Hematopoietic multipotent progenitor cell treated with erythropoietin and hydrocortisone succinate and interleukin-3 and kit ligand, for 15 days (in vitro differentiated cells): ENCODE measurements around the gene WBP1L.
"Not testable (repeated sequence)": the region's sequence is repeated elsewhere in the genome, so short reads cannot be mapped to it uniquely, and the experiment has no call there.

ENCODE experiments used
- DNase-seq: peaks from one replicate; pipeline ENCODE4 v3.0.0-alpha.2; 2015; ENCODE audit warnings: low spot score

WBP1L gene

DNA sequence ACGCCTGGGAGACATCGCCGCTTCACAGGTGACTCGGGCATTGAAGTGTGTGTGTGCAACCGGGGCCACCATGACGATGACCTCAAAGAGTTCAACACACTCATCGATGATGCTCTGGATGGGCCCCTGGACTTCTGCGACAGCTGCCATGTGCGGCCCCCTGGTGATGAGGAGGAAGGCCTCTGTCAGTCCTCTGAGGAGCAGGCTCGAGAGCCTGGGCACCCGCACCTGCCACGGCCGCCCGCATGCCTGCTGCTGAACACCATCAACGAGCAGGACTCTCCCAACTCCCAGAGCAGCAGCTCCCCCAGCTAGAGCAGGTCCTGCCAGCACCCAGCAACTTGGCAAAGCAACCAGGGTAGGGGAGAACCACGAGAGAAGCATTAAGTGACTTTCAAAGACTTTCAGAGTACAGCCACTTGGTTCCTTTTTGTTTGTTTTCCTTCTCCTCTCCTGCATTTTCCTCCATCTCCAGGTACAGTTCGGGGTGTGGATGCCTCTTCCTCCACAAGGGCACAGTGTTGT lies 69.3 kb downstream of the WBP1L start:
- no peak for DNase-seq

DNA sequence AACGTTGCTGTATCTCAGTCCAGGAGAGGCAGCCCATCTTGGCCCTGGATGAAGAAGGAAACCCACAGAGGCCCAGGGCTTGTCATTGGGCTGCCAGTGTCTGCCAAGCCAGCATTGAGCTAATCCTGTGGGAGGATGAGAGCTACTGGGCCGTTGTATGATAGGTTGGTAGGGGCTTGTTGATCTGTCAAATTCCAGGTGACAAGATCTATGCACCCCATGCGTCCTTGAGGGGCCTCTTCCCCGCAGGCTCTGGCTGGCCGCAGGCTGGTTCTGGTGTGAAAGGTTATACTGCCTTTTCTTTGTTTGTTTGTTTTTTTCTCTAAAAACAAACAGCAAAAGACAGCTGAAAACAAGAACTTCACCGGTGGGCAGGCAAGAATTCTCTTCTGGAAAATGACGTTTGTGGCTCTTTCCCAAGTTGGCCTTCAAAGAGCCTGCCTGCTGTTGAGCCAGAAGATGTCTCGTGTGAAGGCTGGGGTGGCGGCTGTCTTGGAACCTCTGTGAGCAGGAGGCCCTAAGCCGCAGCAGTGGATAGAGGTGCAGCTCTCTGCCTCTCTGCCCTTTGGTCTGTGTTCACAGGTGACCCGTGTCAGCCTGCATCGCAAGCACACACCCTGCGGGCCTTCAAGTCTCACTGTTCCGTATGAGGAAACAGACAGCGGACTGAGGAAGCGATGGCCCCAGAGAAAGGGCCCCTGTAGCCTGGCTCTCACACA lies 70.1 kb downstream of the WBP1L start:
- DNase-seq: no peak

DNA sequence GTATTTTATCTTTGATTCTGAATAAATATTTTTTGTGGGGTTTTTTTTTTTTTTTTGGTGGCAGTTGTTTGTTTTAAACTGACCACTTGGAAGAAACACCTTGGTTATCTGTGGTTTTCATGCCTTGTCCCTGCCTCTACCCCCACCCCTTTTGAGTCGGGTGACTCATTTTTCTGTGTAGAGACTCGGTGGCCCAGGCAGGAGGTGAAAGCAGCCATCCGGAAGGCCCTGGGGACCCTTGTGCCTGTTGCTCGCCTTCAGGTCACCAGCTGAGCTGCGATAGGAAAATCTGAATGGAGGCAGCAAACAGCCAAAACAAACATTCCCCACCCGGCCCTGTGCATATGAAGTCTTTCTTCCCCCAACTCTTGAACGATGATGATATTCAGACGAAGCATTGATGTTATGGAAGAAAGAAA lies 70.7 kb downstream of the WBP1L start:
- no peak for DNase-seq

DNA sequence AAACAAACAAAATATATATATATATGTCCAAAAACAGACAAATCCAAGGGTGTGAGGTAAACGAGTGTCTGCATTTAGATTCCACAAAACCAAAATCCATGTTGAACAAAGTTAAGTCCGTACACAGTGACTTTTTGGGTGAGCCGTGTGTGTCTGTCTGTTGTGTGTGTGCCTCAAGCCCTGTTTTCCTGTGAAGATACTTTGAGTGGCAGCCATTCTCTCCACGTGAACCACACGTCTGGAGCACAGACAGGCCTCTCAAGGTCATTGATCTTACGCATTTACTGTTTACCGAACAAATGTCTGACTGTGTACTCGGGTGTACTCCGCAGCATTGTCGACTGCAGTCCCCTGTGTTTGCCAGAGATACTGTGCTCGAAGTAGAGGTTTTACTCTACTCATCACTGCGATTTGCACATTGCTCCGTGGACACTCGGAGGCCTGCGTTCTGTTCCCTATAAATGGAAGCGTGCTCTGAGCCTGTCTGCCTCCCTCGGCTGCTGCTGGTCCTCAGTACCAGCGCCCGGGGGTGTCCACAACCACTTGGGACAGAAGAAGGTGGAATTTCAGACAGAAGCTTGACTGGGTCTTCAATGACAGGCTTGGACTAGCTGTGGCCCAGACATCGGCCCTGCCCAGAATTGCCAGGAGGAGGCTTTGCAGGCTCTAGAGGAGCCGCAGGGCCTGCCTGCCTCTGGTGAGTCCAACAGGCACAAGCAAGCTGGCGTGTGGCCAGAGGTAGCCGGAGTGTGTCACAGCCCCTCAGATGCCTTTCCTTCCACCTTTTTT lies 71.3 kb downstream of the WBP1L start:
- no peak for DNase-seq

DNA sequence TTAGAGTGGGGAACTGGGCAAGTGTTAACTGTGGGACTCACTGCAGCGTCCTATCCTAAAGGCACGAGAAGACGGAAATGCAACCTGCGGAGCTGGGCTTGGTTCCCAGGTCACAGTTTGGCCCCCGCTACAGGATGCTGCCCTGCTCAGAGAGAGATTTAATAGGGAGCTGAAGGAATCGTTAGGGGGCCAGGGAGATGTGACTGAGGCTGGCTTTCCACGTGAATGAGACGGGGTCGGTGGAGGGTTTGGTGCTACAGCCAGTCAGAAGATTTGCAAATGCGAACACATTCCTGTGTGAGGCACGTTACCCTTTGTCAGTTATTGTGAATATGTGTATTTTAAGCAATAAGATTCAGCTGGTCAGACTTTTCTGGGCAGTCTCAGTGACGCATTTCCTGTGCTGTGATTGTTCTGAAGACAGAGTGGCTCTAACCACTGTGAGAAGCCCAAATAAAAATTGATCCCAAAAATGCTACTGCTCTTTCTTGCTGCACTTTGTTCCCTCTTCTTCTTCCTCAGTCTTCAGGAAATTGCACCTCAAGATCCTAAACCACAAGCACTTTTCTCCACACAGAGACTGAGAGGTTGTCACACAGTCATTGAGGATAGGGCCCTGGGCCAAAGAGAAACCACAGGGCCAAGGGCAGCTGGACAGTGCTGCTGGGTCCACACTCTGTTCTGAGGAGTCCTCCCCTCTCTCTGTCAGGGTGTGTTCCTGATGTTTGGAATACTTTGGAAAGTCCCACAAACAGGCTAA lies 72.2 kb downstream of the WBP1L start:
- DNase-seq: no peak

DNA sequence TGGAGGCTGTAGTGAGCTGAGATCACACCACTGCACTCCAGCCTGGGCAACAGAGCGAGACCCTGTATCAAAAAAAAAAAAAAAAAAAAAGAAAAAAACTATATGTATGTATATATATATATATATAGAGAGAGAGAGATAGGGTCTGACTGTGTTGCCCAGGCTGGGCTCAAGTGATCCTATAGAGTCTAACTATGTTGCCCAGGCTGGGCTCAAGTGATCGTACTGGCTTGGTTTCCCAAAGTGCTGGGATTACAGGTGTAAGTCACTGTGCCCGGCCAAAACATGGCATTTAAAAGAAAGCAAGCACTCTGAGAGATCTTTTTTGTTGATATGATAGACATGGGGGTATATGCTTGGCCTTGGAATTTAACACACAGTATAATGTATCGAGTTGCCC lies 73.4 kb downstream of the WBP1L start:
- DNase-seq: no peak

DNA sequence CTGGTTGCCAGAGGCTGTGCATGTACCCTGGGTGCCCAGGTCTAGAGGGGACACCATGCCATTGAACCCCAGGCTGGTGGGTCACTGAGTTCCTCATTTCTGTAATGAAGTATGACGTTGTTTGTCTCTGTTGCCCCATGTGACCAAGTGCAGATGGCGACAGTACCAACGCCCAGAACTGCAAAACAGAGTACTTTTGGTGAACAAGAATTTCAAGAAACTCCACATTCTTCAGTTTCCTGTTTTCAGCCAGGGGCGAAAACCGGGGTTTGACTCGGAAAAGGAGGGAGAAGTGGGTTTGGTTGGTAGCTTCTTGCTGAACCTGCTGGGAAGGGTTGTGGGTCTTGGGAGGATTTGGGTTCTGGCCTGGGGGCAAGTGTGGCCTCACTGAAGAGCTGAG lies 75.3 kb downstream of the WBP1L start:
- no peak for DNase-seq

DNA sequence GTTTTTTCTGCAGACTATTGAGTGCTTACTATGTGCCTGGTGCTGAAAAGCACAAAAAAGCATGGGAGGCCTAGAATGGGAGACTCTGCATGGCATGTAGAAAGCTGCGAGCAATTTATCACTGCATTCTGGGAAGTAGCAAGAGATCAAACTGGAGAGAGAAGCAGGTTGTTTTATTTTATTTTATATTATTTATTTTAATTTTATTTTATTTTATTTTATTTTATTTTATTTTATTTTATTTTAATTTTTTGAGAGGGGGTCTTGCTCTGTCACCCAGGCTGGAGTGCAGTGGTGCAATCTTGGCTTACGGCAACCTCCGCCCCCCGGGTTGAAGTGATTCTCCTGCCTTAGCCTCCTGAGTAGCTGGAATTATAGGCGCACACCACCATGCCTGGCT lies 76.3 kb downstream of the WBP1L start:
- not testable (repeated sequence) for DNase-seq

DNA sequence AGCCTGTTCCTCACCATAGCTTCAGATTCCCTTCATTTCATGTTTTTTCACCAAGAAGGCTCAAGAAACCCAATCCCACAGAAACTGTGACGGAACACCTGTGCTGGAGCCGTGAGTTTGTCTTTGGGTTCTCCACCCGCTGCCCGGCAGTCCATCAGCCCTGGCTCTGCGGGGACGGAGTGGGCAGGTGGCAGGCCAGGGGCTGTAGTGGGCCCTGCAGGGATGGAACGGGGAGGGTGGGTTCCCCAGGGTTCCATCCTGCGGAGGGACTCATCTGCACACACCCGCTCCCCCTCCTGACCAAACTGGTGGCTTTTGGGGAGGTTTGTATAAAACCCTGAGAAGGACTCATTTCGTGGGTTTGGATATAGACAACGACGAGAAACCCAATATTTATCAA lies 78.5 kb downstream of the WBP1L start:
- DNase-seq: no peak

DNA sequence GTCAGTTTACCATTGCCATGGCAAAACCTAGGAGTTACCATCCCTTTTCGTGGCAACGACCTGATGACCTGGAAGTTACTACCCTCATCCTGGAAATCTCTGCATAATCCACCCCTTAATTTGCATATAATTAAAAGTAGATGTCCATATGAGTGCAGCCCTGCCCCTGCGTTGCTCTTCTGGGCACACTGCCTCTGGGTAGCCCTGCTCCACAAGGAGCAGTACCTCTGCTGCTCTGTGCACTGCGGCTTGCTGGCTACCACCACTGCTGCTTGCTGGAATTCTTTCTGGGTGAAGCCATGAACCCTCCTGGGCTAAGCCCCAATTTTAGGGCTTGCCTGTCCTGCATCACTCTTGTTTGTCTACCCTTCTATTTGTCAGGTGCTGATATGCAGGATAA lies 80.9 kb downstream of the WBP1L start:
- DNase-seq: no peak

DNA sequence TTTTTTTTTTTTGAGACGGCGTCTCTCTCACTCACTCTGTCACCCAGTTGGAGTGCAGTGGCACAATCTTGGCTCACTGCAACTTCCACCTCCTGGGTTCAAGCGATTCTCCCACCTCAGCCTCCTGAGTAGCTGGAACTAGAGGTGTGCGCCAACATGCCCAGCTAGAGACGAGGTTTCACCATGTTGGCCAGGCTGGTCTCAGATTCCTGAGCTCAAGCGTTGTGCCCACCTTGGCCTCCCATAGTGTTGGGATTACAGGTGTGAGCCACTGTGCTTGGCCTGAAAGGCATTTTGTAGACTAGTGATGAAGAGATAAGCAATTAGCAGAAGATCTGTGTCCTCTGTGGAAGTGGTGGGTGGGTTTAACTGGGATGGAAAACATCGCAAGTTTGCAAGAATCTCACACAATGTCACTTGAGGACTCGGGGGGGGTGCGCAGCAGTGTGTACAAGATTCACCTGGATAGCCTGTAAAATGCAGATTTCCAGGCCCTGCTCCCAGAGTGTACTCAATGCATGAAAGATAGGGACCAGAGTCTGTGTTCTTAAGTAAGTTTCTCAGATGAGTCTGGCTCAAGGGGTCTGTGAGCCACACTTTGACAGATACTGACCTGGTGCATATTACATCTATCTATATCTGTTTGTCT lies 82.5 kb downstream of the WBP1L start:
- no peak for DNase-seq

DNA sequence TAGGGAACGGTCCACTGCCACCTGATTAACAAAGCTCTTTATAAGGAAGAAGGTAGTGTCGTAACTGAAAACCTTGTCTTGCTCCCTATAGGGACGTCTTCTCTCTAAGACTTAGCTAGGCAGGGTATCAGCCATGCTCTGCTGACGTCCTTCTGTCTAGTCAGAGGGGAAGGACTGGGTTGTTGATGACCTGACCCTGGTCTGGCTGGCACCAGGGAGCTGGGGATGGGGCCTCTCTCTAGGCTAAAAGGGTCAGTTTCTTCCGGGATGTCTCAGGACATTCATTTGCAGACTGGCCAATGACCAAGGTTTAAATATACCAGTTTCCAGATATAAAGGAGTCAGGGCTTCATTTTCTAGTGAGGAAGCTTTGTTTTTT lies 83.8 kb downstream of the WBP1L start:
- no peak for DNase-seq

DNA sequence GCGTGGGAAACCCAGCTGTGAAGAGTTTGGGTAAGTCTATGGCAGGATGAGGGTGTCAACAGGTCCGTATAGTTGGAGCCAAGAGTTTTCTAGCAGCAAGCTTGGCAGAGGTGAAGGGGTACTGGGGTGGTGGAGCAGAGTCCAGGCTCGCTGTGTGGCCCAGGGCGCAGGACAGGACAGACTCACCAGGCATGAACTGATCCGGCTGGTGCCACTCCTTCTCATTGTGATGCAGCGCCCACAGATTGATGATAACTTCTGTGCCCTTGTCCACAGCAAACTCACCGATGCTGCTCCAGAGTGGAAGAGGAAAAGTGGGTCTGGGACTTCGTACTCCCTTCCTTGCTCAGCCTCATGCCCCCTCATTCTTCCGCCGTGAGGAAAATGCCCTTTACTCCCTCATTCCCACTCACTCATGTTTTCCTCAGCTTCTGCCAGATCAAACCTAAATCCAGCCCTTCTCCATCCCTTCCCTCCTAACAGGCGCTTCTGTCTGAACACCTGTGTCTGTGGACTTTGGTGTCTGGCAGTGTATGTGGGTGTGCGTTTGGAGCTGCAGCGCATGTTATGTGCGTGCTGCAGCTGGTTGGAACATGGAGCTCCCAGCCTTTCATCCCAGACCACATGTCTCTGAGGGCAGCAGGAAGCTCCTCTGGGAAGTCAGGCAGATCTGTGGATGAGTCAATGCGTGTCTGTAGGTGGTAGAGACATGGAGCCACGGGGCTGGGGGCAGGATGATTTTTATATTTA lies 87.7 kb downstream of the WBP1L start:
- no peak for DNase-seq

DNA sequence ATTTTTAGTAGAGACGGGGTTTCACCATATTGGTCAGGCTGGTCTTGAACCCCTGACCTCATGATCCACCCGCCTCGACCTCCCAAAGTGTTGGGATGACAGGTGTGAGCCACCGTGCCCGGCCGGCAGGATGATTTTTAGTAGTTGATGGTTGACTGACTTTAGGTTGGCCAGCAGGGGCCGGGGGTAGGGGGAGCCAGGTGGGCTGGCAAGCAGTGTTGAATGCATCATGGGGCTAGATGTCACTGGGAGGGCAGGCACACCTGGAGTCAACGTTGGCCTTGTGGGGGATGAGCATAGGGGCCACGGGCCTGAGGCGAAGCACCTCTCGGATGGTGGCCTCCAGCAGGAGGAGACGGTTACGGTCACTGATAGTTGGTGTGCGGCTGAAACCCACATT lies 88.5 kb downstream of the WBP1L start:
- no peak for DNase-seq

DNA sequence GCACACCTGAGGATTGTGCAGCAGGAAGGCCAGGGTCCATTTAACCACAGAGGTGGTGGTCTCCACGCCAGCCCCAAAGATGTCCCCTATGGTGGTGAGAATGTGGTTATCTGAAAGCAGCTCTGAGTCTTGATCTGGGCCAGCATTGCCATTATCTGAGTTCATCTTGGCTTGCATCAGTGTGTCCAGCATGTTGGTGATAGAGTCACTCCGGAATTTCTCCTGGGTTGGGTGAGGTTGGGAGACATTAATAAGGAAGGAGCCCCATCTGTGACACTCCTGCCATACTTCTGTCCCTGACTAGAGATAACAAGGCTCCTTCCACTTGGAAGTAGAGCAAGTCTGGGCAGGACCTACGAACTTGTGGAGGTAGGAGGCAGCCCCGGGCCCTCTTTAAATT lies 89.2 kb downstream of the WBP1L start:
- no peak for DNase-seq

DNA sequence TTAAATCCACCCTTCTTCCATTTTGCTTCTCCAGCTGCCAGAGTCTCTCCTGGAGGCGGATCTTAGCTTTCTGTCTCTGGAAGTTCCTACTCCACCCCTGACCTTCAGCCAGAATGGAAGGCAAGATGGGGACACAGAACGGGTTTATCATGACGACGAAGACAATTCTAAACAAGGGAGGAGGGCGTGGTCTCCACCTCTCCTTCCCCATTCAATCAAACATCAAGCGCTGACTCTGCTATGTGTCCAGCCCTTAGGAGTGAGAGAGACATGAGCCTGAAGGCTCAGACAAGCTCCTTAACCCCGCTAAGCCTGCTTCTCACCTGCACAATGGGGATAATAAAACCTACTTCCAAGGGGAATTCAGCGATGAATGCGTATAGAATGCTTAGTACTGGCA lies 90.4 kb downstream of the WBP1L start:
- no peak for DNase-seq

DNA sequence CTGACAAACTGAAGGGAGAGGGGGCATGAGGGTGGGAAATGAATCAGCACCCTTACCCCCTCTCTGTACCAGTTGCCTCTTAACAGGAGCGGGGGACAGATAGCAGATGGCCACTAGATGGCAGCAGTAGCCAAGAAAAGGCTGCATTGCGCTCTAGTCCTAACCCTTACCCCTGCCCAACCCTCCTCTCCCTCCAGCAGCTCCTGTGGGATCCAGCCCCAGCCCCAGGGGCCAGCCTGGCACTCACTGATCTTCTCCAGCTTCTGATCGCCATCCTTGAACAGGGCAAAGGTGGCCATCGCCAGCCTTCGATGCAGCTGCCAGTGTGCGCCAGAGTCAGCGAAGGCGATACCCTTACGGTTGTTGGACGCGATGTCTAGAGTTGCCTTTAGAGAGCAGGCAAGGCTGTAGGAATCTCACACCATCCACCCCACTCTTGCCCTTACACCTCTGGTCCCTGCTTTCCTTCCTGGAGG lies 91.3 kb downstream of the WBP1L start:
- DNase-seq: peak; percentile 83

DNA sequence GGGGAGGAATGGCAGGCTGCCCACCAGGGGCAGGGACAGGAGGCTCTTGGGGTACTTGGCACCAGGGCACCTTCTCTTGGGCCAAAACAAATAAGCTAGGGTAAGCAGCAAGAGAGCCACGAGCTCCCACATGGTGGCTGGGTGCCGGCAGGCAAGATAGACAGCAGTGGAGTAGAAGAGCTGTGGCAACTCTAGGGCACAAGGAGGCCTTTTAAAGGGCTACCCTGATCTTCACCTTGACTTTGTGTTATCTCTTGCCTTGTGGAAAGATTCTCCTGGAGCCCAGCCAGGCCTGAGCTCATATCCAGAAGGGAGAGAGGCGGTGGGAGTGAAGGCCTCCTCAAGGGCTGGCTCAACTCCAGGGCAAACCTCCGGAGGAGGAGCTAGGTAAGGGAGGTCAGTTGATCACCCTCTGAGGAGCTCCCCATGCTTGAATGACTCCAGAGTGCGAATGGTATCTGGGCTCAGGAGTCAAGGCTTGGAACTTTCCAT lies 93.5 kb downstream of the WBP1L start, which contains the start of gene CYP17A1:
CYP17A1 (minus strand) TSS at position 184 of the 492 bp plus-strand sequence; CDS start at position 132, 52 bp downstream.
- DNase-seq: no peak

DNA sequence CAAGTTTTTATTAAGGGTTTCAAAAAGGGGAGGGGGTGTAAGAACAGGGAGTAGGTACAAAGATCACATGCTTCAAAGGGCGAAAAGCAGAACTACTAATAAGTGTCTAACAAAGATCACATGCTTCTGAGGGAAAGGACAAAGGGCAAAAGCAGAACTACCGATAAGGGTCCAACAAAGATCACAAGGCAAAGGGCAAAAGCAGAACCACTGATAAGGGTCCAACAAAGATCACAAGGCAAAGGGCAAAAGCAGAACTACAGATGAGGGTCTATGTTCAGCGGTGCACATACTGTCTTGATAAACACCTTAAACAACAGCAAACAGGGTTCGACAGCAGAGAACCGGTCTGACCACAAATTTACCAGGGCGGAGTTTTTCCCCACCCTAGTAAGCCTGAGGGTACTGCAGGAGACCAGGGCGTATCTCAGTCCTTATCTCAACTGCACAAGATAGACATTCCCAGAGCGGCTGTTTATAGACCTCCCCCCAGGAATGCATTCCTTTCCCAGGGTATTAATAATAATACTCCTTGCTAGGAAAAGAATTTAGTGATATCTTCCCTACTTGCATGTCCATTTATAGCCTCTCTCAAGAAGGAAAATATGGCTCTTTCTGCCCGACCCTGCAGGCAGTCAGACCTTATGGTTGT lies 94.7 kb downstream of the WBP1L start:
- DNase-seq: not testable (repeated sequence)

DNA sequence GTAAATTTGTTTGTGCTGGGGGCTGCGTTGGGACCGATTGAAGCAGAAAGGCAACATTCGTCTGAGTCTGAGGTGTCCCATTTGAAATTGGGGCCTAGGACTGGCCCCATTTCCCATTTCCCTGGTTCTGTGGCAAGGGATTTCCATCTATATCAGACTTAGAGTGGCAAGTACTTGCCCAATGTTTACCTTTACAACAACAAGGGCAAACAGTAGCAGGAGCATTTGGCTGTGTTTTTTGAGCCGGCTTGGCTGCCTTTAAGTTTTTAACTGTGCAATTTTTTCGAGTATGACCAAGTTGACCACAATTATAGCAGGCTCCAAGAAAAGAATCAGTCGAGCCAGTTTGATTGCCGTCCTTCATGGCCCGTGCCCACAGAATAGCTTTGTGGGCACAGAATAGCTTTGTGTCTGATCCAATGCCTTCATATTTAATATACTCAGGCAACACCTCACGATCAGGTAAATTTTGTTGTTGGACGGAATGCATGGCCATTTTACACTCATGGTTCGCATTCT lies 98.1 kb downstream of the WBP1L start:
- no peak for DNase-seq
